Measurements from ENCODE around the gene HCK. TPM values are rescaled to one million over a fixed set of nuclear protein-coding genes. Genes with fewer than 3 reads are reported as not detected.
"Not testable (repeated sequence)": the region's sequence is repeated elsewhere in the genome, so short reads cannot be mapped to it uniquely, and the experiment has no call there.

HCK gene
- total RNA-seq, 3 donors from 2014 or later: 6.2 to 17.3 (median 13.4) TPM

DNA sequence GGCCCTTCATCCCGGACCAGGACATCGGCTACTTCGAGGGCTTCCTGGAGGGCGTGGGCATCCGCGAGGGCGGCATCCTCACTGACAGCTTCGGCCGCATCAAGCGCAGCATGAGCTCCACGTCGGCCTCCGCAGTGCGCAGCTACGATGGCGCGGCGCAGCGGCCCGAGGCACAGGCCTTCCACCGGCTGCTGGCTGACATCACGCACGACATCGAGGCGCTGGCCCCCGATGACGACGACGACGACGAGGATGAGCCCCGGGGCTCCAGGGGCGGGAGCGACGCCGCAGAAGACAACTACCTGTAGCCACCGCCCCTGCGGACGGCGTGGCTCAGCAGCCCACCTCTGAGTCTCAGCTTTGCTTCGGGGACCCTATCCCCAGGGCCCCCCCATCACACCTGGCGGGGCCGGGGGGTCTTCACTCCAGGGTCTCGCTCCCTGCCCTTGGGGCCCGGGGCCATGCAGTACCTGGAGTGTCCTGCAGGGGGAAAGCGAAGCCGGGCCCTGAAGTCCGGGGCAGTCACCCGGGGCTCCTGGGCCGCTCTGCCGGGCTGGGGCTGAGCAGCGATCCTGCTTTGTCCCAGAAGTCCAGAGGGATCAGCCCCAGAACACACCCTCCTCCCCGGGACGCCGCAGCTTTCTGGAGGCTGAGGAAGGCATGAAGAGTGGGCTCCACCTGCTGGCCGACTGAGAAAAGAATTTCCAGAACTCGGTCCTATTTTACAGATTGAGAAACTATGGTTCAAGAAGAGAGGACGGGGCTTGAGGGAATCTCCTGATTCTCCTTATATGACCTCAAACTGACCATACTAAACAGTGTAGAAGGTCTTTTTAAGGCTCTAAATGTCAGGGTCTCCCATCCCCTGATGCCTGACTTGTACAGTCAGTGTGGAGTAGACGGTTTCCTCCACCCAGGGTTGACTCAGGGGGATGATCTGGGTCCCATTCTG is 20.8 kb upstream of the HCK start:
- H3K36me3 ChIP-seq (ENCODE audit: low read depth): no peaks in the 10 kb centered on the region
- intact Hi-C loops (cut with DNase I, micrococcal nuclease): no loop called here
- no peak overlapping the region for H3K4me3 ChIP-seq
- H3K4me1 ChIP-seq (ENCODE audit: low read depth): peaks cover 3% of the 10 kb centered on the region
- peak; percentile 75 to 79 (median 78) for DNase-seq
- no peaks in the 10 kb centered on the region for H3K9me3 ChIP-seq
- peak; percentile 91 for TF ChIP-seq CTCF (IDR thresholded peaks at IDR 0.05)
- peak; percentile 91 for ATAC-seq

- TF ChIP-seq CTCF (IDR thresholded peaks at IDR 0.05): no peak
- ATAC-seq (no peak), DNase-seq (no peak)
- Histone ChIP-seq H3K4me3 (no peak overlapping the region), H3K36me3 (ENCODE audit: low read depth) (no peaks in the 10 kb centered on the region), H3K9me3 (no peaks in the 10 kb centered on the region), H3K4me1 (ENCODE audit: low read depth) (peaks cover 3% of the 10 kb centered on the region)
- intact Hi-C loops (cut with DNase I, micrococcal nuclease): no loop called here
These were observed 18.7 kb upstream of the HCK start for GRCh38 chr20:32033316-32033715.

GRCh38 chr20:32033721-32034120 is 18.3 kb upstream of the HCK start:
- H3K9me3 ChIP-seq; intact Hi-C loops (cut with DNase I, micrococcal nuclease): not testable (repeated sequence)

DNA sequence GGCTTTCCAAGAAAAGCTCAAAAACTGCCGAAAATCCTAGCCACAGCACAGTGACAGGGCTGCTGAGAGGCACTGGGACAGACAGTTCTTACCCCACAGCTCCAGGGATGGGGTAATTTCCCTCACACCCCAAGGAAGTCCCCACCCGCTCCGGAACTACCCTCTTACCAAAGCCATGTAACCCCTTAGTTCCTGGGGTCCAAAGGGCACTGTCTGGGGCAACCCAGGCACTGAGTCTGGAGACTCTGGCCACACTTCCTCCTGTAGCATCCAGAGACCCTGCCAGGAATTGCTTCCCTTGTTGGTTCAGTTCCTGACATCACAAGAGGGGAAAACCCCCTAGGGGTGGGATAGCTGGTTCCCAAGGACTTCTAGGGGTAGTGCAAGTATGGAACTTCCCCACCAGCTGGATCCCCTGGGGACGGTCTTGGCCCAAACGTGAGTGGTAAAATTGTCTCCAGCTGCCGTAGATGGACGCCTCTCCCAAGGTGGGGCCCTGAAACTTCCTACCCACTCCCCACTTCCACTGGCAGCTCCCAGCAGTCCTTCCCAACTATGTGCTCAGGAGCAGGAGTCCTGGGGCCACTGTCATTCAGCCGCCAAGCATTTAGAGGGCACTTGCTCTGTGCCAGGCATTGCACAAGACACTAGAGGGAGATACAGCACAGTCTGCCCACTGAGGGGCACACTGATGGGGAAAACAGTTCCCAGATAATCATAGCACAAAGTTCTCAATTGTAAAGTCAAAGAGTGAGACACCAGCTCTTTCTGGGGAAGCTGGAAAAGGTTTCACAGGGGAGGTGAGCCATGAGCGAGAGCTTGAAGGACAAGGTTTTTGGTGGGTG is 17.2 kb upstream of the HCK start:
- TF ChIP-seq CTCF (IDR thresholded peaks at IDR 0.05): no peak
- Histone ChIP-seq H3K9me3 (no peaks in the 10 kb centered on the region), H3K4me1 (ENCODE audit: low read depth) (peaks cover 3% of the 10 kb centered on the region), H3K36me3 (ENCODE audit: low read depth) (no peaks in the 10 kb centered on the region), H3K4me3 (no peak overlapping the region)
- DNase-seq (no peak), ATAC-seq (peak; percentile 13)
- intact Hi-C loops (cut with DNase I, micrococcal nuclease): loop anchor here in 1 of 2 donors (5.0 kb wide), 1 partner anchor 213 kb away; no protein-coding TSS in a partner anchor

More at GRCh38 chr20:32033721-32034120, 18.3 kb upstream of the HCK start:
- H3K36me3 ChIP-seq (ENCODE audit: low read depth); H3K4me1 ChIP-seq (ENCODE audit: low read depth); H3K4me3 ChIP-seq; DNase-seq; ATAC-seq: not testable (repeated sequence)

- no peaks in the 10 kb centered on the region for H3K36me3 ChIP-seq (ENCODE audit: low read depth)
- no peak overlapping the region for H3K4me3 ChIP-seq
- no peaks in the 10 kb centered on the region for H3K9me3 ChIP-seq
- ATAC-seq (no peak), DNase-seq (no peak)
- intact Hi-C loops (cut with DNase I, micrococcal nuclease): loop anchor here in 1 of 2 donors (5.0 kb wide), 1 partner anchor 213 kb away; no protein-coding TSS in a partner anchor
- H3K4me1 ChIP-seq (ENCODE audit: low read depth): peaks cover 3% of the 10 kb centered on the region
- TF ChIP-seq CTCF (IDR thresholded peaks at IDR 0.05): no peak
These were observed 16.6 kb upstream of the HCK start for GRCh38 chr20:32035426-32035779.

Measured in mucosa of descending colon (tissue), 3 donors.